ENCODE data around the gene ELOVL7.
"Not testable (repeated sequence)": the region's sequence is repeated elsewhere in the genome, so short reads cannot be mapped to it uniquely, and the experiment has no call there.

Gene ELOVL7

DNA sequence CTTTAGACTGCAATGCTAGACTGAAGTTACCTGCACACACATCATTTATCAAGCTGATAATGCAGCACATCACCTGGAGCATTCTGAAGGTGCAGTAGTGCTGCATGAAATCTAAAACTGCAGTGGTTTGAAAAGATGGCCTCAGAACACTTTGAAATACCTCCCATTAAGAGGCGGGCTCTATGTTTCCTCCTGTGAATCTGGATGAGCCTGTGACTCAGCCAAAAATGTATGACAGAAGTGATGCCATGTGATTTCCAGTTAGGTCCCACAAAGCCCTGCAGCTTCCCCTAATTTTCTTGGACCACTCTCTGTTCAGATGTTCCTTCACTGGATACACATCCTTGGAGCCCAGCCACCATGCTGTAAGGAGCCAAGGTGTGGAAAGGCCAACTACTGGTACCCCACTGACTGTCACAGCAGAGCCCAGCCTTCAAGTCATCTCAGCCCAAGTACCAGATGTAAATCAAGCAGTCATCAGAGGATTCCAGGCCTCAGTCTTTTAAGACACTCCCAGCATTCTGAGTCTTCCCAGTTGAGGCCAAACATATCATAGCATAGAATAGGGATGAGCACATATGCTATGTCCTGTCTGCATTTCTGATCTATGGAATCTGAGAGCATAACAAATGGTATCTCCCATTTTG, 116.9 kb downstream of the ELOVL7 start:
- DNase-seq: no peak
- TF ChIP-seq GATA1 (IDR thresholded peaks at IDR 0.05; ENCODE audit: low read depth, low read length) (no peak), POLR2A (IDR thresholded peaks at IDR 0.05; ENCODE audit: low read length) (no peak)

DNA sequence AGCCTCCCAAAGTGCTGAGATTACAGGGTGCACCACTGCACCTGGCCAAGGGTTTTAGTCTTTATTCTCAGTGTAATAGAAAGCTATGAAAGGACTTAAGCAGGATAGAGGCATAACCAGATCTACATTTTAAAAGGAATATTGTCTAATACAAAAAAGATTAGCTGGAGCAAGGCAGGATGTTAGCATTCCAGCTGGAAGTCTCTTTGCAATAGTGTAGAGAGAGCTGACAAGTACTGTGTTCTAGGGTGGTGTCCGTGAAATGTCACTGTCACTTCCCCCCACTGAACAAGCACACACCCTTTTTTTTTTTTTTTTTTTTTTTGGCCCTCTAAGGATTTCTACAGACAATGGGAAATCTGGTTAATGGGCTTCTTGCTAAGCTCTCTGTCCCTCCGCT, 119.9 kb downstream of the ELOVL7 start:
- TF ChIP-seq POLR2A (IDR thresholded peaks at IDR 0.05; ENCODE audit: low read length): no peak
- TF ChIP-seq GATA1 (IDR thresholded peaks at IDR 0.05; ENCODE audit: low read depth, low read length): no peak
- DNase-seq: no peak

DNA sequence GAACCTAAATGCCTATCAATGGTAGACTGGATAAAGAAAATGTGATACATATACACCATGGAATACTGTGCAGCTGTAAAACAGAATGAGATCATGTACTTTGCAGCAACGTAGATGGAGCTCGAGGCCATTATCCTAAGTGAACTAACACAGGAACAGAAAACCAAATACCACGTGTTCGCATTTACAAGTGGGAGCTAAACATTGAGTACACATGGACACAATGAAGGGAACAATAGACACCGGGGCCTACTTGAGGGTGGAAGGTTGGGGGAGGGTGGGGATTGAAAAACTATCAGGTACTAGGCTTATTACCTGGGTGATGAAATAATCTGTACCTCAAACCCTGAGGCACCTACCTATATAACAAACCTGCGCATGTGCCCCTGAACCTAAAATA, 121.7 kb downstream of the ELOVL7 start:
- no peak for DNase-seq
- TF ChIP-seq GATA1 (IDR thresholded peaks at IDR 0.05; ENCODE audit: low read depth, low read length) (no peak), POLR2A (IDR thresholded peaks at IDR 0.05; ENCODE audit: low read length) (no peak)

- DNase-seq: no peak
- TF ChIP-seq POLR2A (IDR thresholded peaks at IDR 0.05; ENCODE audit: low read length) (no peak), GATA1 (IDR thresholded peaks at IDR 0.05; ENCODE audit: low read depth, low read length) (no peak)
These were observed 124.7 kb downstream of the ELOVL7 start for GRCh38 chr5:60719329-60719728.

GRCh38 chr5:60718166-60718892, 125.7 kb downstream of the ELOVL7 start:
- DNase-seq: no peak
- no peak for TF ChIP-seq POLR2A (IDR thresholded peaks at IDR 0.05; ENCODE audit: low read length)
- no peak for TF ChIP-seq GATA1 (IDR thresholded peaks at IDR 0.05; ENCODE audit: low read depth, low read length)

DNA sequence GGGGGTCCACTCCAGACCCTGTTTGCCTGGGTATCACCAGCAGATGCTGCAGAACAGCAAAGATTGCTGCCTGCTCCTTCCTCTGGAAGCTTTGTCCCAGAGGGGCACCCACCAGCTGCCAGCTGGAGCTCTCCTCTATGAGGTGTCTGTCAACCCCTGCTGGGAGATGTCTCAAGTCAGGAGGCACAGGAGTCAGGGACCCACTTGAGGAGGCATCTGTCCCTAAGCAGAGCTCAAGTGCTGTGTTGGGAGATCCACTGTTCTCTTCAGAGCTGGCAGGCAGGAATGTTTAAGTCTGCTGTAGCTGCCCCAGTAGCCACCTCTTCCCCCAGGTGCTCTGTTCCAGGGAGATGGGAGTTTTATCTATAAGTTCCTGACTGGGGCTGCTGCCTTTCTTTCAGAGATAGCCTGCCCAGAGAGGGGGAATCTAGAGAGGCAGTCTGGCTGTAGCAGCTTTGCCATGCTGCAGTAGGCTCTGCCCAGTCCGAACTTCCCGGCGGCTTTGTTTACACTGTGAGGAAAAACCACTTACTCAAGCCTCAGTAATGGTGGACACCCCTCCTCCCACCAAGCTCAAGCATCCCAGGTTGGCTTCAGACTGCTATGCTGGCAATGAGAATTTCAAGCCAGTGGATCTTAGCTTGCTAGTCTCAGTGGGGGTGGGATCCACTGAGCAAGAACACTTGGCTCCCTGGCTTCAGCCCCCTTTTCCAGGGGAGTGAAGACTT, 128.7 kb downstream of the ELOVL7 start:
- DNase-seq: not testable (repeated sequence)

DNA sequence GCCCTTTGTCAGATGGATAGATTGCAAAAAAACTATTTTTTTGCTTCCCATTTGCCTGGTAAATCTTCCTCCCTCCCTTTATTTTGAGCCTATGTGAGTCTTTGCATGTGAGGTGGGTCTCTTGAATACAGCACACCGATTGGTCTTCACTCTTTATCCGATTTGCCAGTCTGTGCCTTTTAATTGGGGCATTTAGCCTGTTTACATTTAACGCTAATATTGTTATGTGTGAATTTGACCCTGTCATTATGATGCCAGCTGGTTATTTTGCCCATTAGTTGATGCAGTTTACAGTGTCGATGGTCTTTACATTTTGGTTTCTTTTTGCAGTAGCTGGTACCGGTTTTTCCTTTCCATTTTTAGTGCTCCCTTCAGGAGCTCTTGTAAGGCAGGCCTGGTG, 131.1 kb downstream of the ELOVL7 start:
- TF ChIP-seq POLR2A (IDR thresholded peaks at IDR 0.05; ENCODE audit: low read length): no peak
- TF ChIP-seq GATA1 (IDR thresholded peaks at IDR 0.05; ENCODE audit: low read depth, low read length): no peak
- no peak for DNase-seq

DNA sequence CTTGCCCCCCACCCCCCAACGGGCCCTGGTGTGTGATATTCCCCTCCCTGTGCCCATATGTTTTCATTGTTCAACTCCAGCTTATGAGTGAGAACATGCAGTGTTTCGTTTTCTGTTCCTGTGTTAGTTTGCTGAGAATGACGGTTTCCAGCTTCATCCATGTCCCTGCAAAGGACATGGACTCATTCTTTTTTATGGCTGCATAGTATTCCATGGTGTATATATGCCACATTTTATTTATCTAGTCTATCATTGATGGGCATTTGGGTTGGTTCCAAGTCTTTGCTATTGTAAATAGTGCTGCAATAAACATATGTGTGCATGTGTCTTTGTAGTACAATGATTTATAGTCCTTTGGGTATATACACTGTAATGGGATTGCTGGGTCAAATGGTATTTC, 132.2 kb downstream of the ELOVL7 start:
- not testable (repeated sequence) for DNase-seq

DNA sequence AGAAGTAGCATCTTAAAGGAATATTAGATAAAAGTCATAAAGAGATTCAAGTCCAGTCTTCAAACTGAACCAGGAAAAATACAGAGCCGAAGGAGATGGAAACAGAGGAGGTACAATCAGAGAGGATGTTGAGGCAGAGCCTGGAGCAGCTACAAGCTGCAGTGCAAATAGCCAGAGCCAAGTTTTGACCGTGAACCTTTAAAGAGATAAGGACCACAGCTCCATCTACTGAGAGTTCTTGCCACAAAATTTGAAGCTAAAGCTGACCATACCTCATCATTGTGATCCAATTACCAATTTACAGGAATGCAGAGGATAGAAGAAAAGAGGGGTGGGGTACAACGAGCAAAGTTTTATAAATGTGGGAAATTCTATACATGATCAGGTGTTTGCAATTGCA, 133.7 kb downstream of the ELOVL7 start:
- no peak for TF ChIP-seq GATA1 (IDR thresholded peaks at IDR 0.05; ENCODE audit: low read depth, low read length)
- TF ChIP-seq POLR2A (IDR thresholded peaks at IDR 0.05; ENCODE audit: low read length): no peak
- DNase-seq: no peak

DNA sequence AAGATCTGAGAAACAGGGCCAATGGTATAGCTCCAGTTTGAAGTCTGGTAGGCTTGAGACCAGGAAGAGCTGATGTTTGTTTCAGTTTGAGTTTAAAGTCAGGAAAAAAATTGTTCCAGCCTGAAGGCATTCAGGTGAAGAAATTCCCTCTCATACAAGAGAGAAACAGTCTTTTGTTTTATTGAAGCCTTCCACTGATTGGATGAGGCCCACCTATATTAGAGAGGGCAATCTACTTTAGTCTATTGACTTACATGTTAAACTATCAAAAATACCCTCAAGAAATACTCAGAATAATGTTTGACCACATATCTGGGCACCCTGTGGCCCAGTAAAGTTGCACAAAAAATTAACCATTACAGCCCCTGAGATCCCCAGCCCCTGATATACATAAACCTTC, 138.9 kb downstream of the ELOVL7 start:
- TF ChIP-seq GATA1 (IDR thresholded peaks at IDR 0.05; ENCODE audit: low read depth, low read length) (no peak), POLR2A (IDR thresholded peaks at IDR 0.05; ENCODE audit: low read length) (no peak)
- DNase-seq: no peak

- TF ChIP-seq POLR2A (IDR thresholded peaks at IDR 0.05; ENCODE audit: low read length) (no peak), GATA1 (IDR thresholded peaks at IDR 0.05; ENCODE audit: low read depth, low read length) (no peak)
- DNase-seq: no peak
These were observed 140.1 kb downstream of the ELOVL7 start for GRCh38 chr5:60703944-60704343.

Measured in erythroblast (primary cell).